Islet precursor cell (in vitro differentiated cells): Measurements from ENCODE around the gene MIAT.
"Not testable (repeated sequence)": the region's sequence is repeated elsewhere in the genome, so short reads cannot be mapped to it uniquely, and the experiment has no call there.

Source experiments
- DNase-seq: peaks from one replicate; pipeline ENCODE4 v3.0.0-alpha.2; 2018

The MIAT gene

DNA sequence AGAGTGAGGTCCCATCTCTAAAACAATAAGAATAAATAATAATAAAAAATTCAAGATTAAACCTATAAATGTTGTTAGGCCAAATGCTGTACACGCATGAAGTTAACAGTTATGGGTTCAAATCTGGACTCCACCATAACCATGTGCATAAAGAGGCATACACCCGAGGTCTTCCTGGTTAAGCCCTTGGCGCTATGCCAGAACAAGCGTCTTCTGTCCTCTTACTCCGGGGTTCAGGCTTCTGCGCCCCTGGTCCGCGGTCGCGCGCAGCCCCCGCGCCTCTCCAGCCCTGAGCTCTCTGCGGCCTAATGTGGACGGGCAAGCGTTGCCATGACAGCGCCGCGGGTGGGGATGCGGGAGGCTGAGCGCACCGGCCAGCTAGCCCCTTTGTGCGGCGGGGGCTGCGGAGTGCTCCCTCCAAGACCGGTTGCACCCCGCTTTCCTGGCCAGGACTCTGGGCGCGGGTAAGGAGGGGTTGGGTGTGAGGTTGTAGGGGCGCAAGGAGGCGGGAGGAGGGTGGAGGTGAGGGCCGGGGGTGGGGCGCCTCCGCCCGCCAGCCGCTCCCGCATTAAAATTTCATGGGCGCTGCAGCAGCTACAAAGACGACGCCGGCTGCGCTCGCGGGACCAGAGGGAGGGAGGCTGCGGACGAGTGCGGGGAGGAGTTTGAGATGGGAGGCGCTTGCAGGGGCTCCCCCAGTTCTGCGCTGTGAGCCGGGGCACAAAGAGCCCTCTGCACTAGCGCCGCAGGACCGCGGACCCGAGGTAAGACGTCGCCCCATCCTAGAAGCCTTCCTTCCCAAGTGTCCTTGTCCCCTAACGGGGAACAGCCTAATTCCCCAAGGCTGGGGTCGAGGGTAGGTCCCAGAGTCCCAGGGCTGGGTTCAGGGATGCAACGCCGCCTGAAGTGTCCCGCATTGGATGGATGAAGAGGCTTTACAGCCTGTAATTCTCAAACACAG, at the start of gene MIAT:
TSS of gene MIAT (plus strand) at position 698 of the 961 bp plus-strand sequence.
- DNase-seq, result no peak

GRCh38 chr22:26608129-26608528, 49.3 kb upstream of the MIAT start:
- no peak for DNase-seq

- no peak for DNase-seq
Measured at GRCh38 chr22:26609287-26609686, 48.1 kb upstream of the MIAT start.

DNA sequence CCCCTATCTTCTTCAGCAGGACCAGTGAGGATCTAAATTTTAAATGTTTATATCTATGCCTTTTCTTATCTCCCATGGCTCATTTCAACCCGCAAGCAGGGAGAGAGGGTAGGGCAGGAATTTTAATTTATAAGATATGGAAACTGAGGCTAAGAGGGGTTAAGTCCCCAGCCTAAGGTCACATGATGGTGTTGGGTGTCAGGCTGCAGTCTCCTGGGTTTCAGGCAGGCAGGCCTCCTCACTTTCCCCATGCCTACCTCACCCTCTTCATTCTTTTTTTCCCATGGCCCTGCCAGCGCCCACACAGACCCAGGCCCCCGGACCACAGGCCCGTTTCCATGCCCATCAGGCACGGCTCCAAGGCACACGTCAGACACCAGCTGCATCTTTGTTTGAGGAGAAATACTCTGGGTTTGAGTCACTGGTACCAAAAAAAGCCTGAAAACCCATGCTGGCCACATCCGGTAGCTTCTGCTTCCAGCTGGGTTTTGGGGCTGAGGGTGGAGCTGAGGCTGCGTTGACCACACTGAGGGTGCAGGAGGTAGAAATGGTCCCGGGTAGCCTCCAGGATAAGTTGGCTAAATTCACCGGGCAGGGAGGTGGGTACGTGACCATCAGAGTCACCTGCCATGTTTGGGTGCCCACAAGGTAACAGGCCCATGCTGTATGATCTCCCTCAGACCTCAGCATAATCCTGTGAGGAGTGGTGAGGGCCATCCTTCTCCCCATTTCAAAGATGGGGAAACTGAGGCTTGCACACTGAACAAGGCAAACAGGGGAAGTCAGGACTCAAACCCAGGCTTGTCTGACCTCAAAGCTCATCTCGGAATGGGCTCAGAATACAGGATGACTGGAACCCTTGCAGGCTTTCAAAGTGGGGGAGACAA, 47.1 kb upstream of the MIAT start:
- no peak for DNase-seq

- DNase-seq, result no peak
Measured at GRCh38 chr22:26610996-26611395, 46.4 kb upstream of the MIAT start.

- no peak for DNase-seq
Measured at GRCh38 chr22:26612652-26613051, 44.7 kb upstream of the MIAT start.

- DNase-seq, result not testable (repeated sequence)
Measured at GRCh38 chr22:26613753-26614152, 43.6 kb upstream of the MIAT start.

DNA sequence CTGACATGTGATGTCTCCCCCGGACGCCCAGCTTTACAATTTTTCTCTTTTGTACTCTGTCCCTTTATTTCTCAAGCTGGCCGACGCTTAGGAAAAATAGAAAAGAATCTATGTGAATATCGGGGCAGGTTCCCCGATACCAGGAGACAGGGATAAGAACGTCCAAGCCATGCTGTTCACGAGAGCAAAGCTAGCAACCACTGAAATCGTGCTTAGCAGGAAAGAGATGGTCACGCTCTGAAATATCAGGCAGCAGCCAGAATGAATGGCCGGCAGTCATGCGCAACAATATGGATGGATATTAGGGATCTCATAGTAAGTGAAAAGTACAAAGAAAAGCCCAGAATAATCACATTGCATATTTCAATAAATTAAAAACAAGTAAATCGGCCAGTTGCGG, 43.1 kb upstream of the MIAT start:
- DNase-seq, result no peak

- DNase-seq, result no peak
Measured at GRCh38 chr22:26615149-26615548, 42.2 kb upstream of the MIAT start.

DNA sequence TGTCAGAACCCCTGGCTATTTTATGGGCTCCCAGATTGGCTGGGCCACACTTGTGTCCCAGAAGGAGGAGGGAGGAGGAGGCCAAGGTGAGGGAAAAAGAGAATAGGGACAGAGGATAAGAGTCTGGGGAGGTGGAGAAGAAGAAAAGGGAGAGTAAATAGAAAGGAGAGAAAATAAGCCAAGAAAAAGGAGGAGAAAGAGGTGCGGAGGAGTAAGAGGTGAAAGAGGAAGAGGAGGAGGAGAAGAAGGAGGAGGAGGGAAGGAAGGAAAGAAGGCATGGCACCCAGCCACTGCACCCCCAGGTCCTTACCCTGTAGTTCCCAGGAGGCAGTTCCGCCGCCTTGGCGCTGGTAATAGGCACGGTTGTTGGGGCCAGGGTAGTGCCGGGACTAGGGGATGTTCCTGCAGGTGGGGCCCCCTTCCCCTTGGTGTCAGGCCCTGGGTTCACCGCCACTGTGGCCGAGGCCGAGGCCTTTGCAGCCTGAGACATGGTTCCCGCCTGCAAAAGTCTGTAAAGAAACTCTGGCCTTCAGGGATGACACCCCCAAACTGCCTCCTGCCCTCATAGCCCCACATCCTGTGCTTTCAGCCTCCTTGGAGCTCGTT, 41.5 kb upstream of the MIAT start:
- DNase-seq, result no peak

DNA sequence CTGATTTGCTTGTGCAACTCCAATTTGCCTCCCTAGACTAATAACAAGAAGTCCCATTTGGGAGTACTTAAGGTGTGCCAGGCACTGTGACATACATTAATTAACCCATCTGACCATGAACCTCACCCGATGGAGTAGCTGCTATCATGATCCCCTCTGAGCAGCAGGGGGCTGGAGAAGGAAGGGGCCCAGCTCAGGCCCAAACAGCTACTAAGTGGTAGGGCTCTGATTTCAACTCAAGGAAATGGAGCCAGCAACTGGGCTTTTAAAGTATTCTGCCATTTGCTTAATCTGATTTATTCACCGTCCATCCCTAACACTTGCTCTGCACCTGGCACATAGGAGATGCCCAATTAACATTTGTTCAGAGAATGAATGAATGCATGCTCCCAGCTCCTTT, 40.7 kb upstream of the MIAT start:
- no peak for DNase-seq

DNA sequence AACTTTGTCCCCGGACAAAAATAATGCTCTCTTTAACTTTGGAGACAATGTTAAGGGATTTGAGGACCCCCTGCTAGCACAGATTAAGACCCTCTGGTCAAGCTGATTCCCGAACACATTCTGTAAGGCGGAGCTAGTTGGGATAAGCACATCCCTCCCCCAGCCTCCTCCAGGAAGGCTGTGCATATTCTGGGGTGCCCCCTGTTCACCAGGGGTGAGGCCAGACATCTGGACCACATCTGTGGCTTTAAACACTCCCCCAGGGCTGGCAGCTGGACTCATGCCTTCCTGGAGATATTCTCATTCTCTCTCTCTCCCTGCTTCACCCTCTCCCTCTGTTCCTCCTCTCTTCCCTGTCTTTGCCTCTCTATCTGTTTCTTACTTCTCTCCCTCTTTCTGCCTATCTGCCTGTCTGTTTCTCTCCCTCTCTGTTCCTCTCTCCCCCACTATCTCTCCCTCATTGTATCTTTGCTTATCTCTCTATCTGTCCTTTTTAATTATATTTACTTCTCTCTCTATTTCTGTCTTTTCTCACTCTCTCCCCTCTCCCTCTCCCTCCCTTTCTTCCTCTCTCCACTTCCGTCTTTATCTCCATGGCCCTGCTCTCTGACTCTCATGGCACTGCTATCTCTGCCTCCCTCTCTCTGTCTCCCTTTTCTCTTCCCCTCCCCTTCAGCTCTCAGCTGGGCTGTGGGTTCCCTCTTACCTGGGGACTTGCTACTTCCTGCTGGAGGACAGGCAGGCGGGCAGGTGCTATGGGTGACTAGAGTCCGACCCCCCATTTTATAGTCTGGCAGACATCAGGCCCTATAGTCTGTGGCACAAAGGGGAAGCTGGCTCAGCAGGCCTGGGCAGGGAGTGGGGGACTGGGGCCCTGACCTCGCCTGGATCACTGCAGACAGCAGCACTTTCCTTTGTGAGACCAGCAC, 39.9 kb upstream of the MIAT start, which contains the start of gene CRYBB1:
TSS of gene CRYBB1 (minus strand) at position 757 of the 929 bp plus-strand sequence. CDS start 1,708 bp downstream, outside the sequence.
- DNase-seq, result no peak

- DNase-seq, result no peak
Measured at GRCh38 chr22:26618455-26618854, 38.9 kb upstream of the MIAT start.

DNA sequence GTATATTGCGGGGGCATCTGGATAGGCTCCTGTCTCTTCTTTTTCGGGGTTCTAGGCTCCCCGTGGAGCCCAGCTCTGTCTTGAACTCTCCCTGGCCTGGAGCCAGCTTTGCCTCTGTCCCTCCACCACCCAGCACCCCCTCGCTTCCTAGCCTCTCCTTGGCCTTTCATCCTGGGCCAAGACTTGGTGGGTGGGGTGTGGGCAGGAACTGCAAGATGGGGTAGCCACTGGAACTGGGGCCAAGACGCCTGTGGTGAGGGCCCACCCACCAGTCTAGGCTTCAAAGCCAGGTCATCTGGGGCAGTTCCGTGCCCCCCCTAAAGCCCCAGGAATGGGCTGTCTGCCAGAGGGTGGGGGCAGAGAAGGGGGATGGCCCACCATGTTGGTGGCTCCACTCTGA, 37.9 kb upstream of the MIAT start:
- no peak for DNase-seq

- no peak for DNase-seq
Measured at GRCh38 chr22:26620197-26620596, 37.2 kb upstream of the MIAT start.

GRCh38 chr22:26621663-26622062, 35.7 kb upstream of the MIAT start, which contains the start of gene CRYBA4:
CRYBA4 (plus strand) TSS chr22:26621963; CDS start chr22:26622597, 634 bp downstream.
- no peak for DNase-seq

- no peak for DNase-seq
Measured at GRCh38 chr22:26623984-26624383, 33.4 kb upstream of the MIAT start.

DNA sequence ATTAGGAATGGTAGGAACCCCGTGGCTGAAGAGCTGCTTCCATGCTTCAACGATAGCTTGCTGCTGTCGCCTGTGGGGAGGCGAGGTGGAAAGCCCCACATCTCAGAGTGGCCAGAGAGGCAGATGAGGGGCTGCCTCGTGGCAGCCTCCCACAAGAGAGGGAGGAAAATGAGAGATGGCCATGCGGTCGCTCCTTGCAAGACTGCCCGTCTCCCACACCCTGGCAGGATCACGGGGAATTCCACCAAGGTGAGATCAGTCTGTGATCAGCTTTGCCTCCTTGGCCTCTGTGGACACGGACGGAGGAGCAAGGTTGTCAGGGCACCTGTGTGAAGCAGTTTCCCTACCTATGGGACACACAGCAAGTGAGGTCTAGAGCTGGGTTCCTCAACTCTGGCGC, 32.6 kb upstream of the MIAT start:
- no peak for DNase-seq

DNA sequence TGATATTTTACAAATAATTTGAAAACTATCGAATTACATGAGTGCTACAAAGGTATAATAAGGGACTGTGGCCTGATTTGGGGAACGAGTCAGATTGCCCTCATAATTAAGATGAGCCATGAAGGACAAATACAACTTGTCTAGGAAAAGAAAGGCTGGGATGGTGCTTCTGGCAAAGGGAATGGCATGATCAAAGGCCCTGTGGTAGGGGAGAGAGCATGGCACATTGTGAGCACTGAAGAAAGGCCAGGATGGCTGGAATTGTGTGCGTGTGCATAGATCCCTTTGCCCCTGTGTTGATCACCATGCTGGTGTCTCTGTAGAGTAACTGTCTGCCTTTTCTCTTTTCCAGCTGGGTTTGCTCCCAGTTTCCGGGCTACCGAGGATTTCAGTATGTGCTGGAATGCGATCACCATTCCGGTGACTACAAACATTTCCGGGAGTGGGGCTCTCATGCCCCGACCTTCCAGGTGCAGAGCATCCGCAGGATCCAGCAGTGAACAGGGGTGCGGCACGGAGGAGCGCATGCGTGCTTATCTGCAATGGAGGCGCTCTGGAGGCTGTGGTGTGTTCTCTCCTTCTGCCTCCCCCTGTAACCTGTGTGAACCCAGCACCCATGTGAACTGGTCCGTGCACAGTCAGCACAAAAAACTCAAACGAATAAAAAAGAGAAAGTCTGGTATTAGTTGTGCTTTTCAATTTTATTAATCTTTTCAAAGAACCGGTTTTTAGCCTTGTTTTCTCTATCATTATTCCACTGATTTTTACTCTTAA, 27.2 kb upstream of the MIAT start:
- no peak for DNase-seq

GRCh38 chr22:26631282-26631681, 26.1 kb upstream of the MIAT start:
- DNase-seq, result no peak
